ENCODE measurements around the gene FHL1. TPM values are rescaled to one million over a fixed set of nuclear protein-coding genes. Genes with fewer than 3 reads are reported as not detected.
A peak's percentile ranks its signal among the peaks of the same experiment; 100 is the strongest.

FHL1 gene
- total and polyA plus RNA-seq, 2 donors (not counting 3 experiments of a cell fraction or from before 2014, with no cell fraction given), result 50.6 to 59.4 TPM

GRCh38 chrX:136146614-136147314, 569 bp upstream of the FHL1 start:
- POLR2A ChIA-PET, result no interaction called here
- FAIRE-seq (peak; percentile 82), DNase-seq (ENCODE audit: low read depth, low spot score) (peak; percentile 30)
- peak overlapping the region; percentile 37 to 62 (median 40) for H3K4me3 ChIP-seq (replicated peaks in 1 of 3; ENCODE audit: insufficient read depth in 1 of 3, low read depth in 1 of 3, low read length in 3 of 3)
- no peaks in the 10 kb centered on the region for H3K9me3 ChIP-seq (replicated peaks; ENCODE audit: control insufficient read depth, insufficient read depth, low read length)
- no peak overlapping the region for H3K27ac ChIP-seq (ENCODE audit: insufficient read depth, low read depth, low read length)
- no peaks in the 10 kb centered on the region for H3K79me2 ChIP-seq (ENCODE audit: control insufficient read depth, insufficient read depth, low read length)
- peaks cover 0 to 2% of the 10 kb centered on the region in 2 experiments for H3K27me3 ChIP-seq (ENCODE audit: control insufficient read depth in 2 of 2, insufficient read depth in 2 of 2, low read length in 2 of 2)
- peak overlapping the region; percentile 41 for H2AFZ ChIP-seq (ENCODE audit: low read depth, low read length)
- H3K36me3 ChIP-seq (ENCODE audit: control insufficient read depth in 2 of 2, extremely low read depth in 1 of 2, insufficient read depth in 2 of 2, low read length in 2 of 2), result no peaks in the 10 kb centered on the region
- intact Hi-C loops (cut with micrococcal nuclease) (loop anchor here (2.0 to 5.0 kb wide), 4 partner anchors 16 to 121 kb away; no protein-coding TSS in a partner anchor), dilution Hi-C loops (cut with MboI; ENCODE audit: extremely low pct_ligation_motif_present, low sequenced_read_pairs) (no loop called here)
- CTCF ChIA-PET, result interaction anchor here (0.9 to 1.8 kb wide), 3 partner anchors 16 to 118 kb away, joined by 3 to 7 read pairs (median 3); no protein-coding TSS in a partner anchor
- no peaks in the 10 kb centered on the region for H4K20me1 ChIP-seq (replicated peaks; ENCODE audit: control insufficient read depth, extremely low read depth, insufficient read depth, low read length)
- peak overlapping the region; percentile 50 for H3K4me2 ChIP-seq (ENCODE audit: insufficient read depth, low read length)
- no TSS peak for BruUV-seq (replicated peaks)
- peak overlapping the region; percentile 44 for H3K9ac ChIP-seq (replicated peaks; ENCODE audit: extremely low read depth, insufficient read depth, low read length)
- TF ChIP-seq MYC (IDR thresholded peaks at IDR 0.05; ENCODE audit: low read depth, low read length), result no peak
- no peak for TF ChIP-seq MAX (IDR thresholded peaks at IDR 0.05; ENCODE audit: insufficient read depth, insufficient read length)
- no peak for TF ChIP-seq POLR2A (IDR thresholded peaks at IDR 0.05; ENCODE audit: low read depth, low read length)
- no peak for TF ChIP-seq JUN (IDR thresholded peaks at IDR 0.05; ENCODE audit: borderline replicate concordance, insufficient read depth, insufficient read length, low read depth)
- TF ChIP-seq EZH2 (IDR thresholded peaks at IDR 0.05; ENCODE audit: borderline replicate concordance, low read depth, low read length, severe bottlenecking), result no peak
- TF ChIP-seq GATA2 (IDR thresholded peaks at IDR 0.05; ENCODE audit: insufficient read depth, insufficient read length, low read depth, low read length), result no peak
- TF ChIP-seq FOS (IDR thresholded peaks at IDR 0.05; ENCODE audit: borderline replicate concordance, insufficient read depth, low read length), result no peak
- no peak for TF ChIP-seq POLR2AphosphoS5 (IDR thresholded peaks at IDR 0.05; ENCODE audit: insufficient read depth, low read depth, low read length)
- TF ChIP-seq, protein P1, sequence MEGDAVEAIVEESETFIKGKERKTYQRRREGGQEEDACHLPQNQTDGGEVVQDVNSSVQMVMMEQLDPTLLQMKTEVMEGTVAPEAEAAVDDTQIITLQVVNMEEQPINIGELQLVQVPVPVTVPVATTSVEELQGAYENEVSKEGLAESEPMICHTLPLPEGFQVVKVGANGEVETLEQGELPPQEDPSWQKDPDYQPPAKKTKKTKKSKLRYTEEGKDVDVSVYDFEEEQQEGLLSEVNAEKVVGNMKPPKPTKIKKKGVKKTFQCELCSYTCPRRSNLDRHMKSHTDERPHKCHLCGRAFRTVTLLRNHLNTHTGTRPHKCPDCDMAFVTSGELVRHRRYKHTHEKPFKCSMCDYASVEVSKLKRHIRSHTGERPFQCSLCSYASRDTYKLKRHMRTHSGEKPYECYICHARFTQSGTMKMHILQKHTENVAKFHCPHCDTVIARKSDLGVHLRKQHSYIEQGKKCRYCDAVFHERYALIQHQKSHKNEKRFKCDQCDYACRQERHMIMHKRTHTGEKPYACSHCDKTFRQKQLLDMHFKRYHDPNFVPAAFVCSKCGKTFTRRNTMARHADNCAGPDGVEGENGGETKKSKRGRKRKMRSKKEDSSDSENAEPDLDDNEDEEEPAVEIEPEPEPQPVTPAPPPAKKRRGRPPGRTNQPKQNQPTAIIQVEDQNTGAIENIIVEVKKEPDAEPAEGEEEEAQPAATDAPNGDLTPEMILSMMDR (IDR thresholded peaks at IDR 0.05; ENCODE audit: extremely low read depth in 1 of 2, insufficient read depth in 1 of 2, low read depth in 1 of 2, low read length in 2 of 2), result no peak
- H3K4me1 ChIP-seq (ENCODE audit: control insufficient read depth, extremely low read depth, insufficient read depth, low read length), result peaks cover 2% of the 10 kb centered on the region
- no peaks in the 10 kb centered on the region for H3K9me1 ChIP-seq (replicated peaks; ENCODE audit: control insufficient read depth, extremely low read depth, insufficient read depth, low read length)
